GM19099 (cell line): ENCODE data around the gene FAM171A2.

Experiments
- POLR2A ChIP-seq: IDR thresholded peaks from 3 replicates; pipeline ENCODE4 v1.6.1; 2011; ENCODE audit warnings: low read depth; ENCODE audit not compliant: insufficient read length; ENCODE audit errors: extremely low read depth

The FAM171A2 gene

DNA sequence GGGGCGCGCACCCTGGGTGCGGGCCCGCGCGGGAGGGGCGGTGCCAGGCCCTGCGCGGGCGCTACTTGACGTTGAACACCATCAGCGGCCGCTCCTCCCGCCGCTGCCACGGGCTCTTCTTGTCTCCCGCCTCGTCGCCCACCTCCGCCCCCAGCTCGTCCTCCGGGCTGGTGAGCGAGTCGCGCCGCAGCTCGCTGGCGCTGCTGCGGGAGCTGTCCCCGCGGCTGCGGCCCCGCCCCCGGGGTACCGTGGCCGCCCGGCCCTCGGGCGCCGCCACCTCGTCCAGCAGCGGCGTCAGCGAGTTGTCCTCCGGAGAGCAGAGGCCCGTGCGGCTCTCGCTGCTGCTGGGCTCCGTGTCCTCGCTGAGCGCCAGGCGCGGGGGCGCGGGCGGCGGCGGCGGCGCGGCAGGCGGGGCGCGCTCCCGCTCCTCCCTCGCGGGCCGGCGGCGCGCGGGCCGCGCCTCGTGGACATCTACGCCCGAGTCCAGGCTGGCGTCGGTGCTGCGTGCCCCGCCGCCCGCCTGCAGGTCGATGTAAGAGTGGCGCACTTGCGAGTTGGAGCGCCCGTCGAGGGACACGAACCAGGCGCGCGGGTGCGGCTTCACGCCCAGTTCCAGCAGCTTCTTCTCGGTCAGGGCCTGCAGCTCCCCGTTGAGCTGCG lies 9.9 kb downstream of the FAM171A2 start:
- TF ChIP-seq POLR2A, result no peak

DNA sequence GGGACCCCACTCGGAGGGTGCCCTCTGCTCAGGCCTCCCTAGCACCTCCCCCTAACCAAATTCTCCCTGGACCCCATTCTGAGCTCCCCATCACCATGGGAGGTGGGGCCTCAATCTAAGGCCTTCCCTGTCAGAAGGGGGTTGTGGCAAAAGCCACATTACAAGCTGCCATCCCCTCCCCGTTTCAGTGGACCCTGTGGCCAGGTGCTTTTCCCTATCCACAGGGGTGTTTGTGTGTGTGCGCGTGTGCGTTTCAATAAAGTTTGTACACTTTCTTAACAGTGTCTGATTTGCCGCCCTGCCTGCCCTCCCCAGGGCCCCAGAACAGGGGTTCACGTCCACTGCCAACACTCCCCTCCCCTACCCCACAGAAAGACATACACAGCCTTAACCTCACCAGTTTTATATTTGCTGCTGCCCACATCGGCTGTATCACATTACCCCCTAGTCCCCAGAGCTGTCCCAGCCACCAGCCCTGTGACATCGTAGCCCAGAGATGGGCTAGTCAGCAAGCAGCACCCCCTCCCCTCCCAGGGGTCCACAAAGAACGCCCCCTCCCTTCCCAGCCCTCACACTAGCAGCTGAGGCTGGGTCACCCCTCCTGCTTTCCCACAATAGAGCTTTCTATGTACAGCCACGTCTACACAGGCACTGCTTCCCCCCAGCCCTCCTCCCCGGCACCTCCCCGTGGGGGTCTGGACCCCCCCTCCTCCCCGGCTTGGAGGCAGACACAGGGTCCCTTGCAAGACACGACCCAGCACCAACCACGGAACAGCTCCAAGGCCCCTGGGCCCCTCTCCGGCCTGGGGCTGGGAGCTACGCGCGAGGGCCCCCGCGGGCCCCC lies 10.6 kb downstream of the FAM171A2 start:
- no peak for TF ChIP-seq POLR2A

DNA sequence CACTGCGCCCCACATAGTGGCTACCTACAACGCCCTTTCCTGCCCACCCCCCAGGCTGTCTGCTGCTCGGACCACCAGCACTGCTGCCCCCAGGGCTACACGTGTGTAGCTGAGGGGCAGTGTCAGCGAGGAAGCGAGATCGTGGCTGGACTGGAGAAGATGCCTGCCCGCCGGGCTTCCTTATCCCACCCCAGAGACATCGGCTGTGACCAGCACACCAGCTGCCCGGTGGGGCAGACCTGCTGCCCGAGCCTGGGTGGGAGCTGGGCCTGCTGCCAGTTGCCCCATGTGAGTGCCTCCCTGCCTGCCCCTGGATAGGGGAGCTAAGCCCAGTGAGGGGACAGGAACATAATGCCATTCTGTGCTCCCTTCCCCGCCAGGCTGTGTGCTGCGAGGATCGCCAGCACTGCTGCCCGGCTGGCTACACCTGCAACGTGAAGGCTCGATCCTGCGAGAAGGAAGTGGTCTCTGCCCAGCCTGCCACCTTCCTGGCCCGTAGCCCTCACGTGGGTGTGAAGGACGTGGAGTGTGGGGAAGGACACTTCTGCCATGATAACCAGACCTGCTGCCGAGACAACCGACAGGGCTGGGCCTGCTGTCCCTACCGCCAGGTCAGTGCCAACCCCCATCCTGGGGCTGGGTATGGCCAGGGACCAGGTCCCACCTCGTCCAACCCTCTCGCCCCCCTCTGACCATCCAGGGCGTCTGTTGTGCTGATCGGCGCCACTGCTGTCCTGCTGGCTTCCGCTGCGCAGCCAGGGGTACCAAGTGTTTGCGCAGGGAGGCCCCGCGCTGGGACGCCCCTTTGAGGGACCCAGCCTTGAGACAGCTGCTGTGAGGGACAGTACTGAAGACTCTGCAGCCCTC lies 11.5 kb downstream of the FAM171A2 start:
- no peak for TF ChIP-seq POLR2A

DNA sequence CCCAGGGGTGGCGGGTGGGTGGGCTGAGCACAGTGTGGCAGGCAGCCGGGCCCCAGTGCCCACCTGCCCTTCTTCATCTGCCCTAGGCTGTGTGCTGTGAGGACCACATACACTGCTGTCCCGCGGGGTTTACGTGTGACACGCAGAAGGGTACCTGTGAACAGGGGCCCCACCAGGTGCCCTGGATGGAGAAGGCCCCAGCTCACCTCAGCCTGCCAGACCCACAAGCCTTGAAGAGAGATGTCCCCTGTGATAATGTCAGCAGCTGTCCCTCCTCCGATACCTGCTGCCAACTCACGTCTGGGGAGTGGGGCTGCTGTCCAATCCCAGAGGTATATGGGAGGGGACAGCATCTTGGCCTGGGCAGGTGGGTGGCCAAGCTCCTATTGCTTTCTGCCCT lies 12.2 kb downstream of the FAM171A2 start:
- TF ChIP-seq POLR2A, result no peak

DNA sequence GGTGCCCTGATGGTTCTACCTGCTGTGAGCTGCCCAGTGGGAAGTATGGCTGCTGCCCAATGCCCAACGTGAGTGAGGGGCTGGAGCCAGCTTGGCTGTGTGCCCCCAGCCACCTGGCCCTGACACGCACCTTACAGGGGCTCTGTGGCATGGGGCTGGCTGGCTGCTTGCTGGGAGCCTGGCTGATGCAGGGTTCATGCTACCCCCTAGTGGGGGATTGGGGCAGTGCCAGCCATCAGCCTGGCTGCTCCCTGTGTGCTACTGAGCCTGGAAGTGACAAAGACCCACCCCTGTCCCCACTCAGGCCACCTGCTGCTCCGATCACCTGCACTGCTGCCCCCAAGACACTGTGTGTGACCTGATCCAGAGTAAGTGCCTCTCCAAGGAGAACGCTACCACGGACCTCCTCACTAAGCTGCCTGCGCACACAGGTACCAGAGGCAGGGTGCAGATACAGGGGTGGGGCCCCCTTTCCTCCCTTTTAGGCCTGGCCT lies 12.9 kb downstream of the FAM171A2 start:
- no peak for TF ChIP-seq POLR2A

DNA sequence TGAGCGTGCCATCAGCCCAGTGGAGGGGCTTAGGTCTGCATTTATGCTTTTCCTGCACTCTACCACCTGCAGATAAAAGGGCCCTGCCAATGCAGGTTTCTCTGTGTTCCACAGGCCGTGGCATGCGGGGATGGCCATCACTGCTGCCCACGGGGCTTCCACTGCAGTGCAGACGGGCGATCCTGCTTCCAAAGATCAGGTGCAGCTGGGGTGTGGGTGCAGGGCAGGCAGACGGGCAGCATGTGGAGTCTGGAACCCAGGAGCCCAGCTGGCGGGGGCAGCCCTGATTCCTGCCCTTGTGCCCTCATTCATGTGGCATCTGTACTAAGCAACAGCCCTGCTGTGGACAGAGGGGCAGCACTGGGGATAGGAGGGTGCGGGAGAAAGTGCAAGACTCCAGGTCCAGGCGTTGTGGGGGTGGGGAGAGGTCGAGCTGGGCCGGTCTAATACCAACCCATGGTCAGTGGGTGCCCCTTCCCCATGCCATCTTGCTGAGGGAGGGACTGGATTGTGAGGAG lies 14.0 kb downstream of the FAM171A2 start:
- TF ChIP-seq POLR2A, result no peak

DNA sequence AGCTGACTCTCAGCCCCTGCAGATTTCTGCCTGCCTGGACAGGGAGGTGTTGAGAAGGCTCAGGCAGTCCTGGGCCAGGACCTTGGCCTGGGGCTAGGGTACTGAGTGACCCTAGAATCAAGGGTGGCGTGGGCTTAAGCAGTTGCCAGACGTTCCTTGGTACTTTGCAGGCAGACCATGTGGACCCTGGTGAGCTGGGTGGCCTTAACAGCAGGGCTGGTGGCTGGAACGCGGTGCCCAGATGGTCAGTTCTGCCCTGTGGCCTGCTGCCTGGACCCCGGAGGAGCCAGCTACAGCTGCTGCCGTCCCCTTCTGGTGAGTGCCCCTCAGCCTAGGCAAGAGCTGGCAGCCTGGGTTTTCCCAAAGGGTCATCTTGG lies 14.7 kb downstream of the FAM171A2 start:
- TF ChIP-seq POLR2A, result no peak

DNA sequence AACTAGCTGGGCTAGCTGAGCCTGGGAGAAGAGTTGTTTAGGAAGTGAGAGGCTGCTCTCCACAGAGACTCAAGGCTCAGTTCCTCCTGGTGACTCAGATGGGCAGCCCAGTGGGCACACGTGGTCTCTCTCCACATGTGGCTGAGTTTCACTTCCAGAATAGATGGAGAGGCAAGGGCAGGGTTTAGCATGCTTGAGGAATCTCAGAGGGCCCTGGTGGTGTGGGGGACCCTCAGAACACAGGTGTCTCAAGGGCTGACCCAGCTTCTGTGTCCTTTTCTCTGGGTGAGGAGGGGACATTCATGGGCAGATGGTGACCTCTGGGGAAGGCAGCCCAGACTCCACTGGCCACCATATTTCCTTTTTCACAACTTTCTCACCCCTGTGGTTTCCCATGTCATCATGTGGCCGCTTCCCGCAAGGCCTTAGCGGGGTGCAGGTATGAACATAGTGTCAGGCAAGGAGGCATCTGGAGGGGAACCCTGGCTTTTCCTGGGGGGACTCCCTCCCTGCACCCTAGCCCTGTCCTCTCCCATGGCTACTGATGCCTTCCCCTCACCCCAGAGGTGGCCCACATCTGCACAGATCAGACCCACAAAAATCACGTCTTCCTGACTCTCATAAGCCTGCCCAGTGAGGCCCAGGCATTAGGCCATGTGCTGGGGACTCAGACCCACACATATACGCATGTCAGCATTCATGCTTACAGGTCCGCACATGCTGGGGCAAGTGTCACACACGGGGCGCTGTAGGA lies 15.2 kb downstream of the FAM171A2 start:
- TF ChIP-seq POLR2A, result peak; percentile 8

DNA sequence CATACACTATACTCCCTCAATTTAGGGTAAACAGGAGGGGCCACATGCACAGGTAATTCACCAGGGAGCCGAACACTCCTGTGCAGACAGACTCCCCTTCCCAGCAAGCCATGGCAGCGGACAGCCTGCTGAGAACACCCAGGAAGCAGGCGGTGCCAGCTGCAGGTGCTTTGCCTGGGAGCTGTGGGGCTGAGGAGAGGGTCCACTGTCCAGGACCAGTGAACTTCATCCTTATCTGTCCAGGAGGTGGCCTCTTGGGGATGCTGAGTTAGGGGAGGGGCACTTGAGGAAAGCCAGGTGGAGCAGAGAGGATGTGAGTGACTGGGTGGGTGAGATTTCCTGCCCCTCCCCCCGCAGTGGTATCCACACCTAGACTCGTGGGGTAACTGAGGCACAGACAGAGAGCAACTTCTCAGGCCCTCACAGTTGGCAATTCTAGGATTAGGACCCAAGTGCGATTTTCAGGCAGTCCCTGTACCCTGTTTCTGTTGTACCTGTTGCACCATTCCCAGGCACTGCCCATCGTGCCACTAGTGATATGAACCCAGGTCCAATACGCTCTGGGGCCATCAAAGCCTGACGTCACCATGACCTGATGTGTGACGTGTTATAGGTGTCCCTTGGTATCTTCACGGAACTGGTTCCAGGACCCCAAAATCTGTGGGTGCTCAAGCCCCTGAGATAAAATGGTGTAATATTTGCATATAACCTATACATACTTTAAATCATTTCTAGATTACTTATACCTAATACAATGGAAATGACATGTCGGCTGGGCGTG lies 17.4 kb downstream of the FAM171A2 start:
- no peak for TF ChIP-seq POLR2A

DNA sequence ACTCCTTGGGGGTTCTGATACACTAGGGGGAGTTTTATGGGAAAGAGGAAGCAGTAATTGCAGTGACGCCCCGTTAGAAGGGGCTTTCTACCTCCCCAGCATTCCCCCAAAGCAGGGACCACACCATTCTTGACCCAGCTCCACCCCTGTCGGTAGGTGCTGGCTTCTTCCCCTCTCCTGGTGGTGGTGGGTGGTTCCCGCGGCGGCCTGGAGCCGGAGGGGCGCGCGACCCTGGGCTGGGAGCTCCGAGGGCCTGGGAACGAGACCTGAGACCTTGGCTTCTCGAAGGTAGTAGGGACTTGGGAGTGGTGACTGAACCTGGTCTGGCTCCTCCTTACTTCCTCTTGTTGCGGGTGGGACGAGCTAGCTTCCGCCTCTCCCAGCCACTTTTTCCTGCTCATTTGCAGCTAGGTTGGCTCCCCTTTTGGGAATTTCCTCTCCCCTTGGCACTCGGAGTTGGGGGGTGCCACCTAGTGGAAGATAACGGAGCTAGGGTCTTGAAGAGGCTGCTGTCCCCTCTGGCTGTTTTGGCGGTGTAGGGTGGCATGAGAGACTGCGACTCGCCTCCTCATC lies 18.1 kb downstream of the FAM171A2 start:
- TF ChIP-seq POLR2A, result no peak

DNA sequence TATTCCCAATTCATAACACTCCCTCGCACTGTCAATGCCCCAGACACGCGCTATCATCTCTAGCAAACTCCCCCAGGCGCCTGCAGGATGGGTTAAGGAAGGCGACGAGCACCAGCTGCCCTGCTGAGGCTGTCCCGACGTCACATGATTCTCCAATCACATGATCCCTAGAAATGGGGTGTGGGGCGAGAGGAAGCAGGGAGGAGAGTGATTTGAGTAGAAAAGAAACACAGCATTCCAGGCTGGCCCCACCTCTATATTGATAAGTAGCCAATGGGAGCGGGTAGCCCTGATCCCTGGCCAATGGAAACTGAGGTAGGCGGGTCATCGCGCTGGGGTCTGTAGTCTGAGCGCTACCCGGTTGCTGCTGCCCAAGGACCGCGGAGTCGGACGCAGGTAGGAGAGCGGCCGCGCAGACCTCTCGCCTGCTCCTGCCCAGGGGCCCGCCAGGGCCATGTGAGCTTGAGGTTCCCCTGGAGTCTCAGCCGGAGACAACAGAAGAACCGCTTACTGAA lies 18.7 kb downstream of the FAM171A2 start, which contains the start of gene GRN:
GRN (plus strand) TSS at position 364 of the 515 bp plus-strand sequence. CDS start 3,863 bp downstream, outside the sequence.
- peak; percentile 96 for TF ChIP-seq POLR2A

DNA sequence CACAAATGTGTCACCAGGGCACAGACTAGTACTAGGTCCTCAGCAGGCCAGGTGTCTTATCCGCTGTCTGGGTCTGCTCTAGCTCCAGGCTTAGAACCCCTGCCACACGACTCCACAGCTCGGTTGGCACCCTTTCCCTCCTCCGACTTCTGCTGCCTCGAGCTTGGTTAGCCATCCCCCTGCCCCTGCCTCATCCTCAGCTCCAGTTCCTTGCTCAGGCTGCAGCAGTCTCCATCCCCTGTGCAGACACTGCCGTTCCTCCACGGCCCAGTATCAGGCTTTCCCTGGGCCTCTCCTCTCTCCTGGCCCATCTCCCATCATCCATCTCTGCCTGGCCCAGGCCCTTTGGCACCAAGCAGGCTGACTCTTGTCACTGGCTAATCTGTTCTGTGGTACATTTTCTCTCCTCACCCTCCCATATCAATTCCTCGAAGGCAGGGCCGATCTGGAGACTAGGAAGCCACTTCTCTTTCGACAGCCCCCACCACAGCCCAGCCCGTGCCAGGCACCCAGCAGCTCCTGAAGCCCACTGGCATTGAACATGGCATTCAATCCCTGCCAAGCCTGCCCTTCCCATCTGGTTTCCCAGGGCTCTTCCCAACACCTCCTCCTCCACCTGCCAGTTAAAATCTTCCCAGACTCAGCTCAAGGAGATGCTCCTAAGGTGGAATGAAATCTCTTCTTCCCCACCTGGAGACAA lies 20.0 kb downstream of the FAM171A2 start:
- TF ChIP-seq POLR2A, result no peak
